Prostate gland (tissue), 2 donors: ENCODE data around the gene SPPL3.

Experiments
- POLR2AphosphoS5 ChIP-seq: sonication (generic); formaldehyde crosslinking; IDR thresholded peaks from one replicate; pipeline ENCODE4 v1.6.1; 2017; ENCODE audit warnings: antibody characterized with exemption
- TF ChIP-seq, protein P1 (sequence below), 4 experiments: fragments of 200-600 bp in 2 of 4; fragments of 450-650 bp in 2 of 4; sonication (generic) in 2 of 4; IDR thresholded peaks; 1 replicate in 3 of 4; 2 replicates in 1 of 4; pipeline ENCODE4 v1.5.1; 2016 to 2019; ENCODE audit warnings: antibody characterized with exemption in 4 of 4, mild to moderate bottlenecking in 2 of 4, moderate library complexity in 2 of 4

DNA sequence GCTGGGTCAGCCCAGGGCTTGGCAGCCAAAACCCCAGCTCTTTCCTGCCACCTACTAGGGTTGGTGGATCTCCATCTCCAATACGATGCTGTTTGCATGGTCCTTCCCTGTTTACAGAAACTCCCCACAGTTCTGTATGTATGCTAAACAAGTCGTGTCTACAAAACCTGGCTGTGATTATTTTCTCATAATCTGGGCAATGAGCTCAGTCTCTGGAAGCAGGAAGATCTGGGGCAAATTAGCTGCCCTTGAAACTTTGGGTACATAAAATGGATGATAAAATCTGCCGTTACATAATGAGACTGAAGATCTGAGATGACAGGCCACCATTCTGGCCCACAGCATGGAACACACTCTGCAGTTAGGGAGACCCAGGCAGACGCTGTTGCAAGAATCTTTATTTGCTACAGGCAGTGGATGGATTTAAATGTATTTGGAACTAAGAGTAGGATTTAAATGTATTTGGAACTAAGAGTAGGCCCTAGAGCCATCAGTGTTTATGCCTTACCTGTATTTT is 146.9 kb downstream of the SPPL3 start:
- TF ChIP-seq, protein P1, sequence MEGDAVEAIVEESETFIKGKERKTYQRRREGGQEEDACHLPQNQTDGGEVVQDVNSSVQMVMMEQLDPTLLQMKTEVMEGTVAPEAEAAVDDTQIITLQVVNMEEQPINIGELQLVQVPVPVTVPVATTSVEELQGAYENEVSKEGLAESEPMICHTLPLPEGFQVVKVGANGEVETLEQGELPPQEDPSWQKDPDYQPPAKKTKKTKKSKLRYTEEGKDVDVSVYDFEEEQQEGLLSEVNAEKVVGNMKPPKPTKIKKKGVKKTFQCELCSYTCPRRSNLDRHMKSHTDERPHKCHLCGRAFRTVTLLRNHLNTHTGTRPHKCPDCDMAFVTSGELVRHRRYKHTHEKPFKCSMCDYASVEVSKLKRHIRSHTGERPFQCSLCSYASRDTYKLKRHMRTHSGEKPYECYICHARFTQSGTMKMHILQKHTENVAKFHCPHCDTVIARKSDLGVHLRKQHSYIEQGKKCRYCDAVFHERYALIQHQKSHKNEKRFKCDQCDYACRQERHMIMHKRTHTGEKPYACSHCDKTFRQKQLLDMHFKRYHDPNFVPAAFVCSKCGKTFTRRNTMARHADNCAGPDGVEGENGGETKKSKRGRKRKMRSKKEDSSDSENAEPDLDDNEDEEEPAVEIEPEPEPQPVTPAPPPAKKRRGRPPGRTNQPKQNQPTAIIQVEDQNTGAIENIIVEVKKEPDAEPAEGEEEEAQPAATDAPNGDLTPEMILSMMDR (IDR thresholded peaks at IDR 0.05), result no peak
- no peak for TF ChIP-seq POLR2AphosphoS5
